Activated T-helper 1 cell treated with anti-CD3 and anti-CD28 coated beads, Interleukin-12 subunit alpha, Interleukin-12 subunit beta, Interleukin-2, Interleukin-4 antibody, amounts not matched to agents 30 ng/mL and 10 ng/mL and 1 ng/mL, durations not matched to agents 14 hours and 24 hours and 36 hours (primary cell): Measurements from ENCODE around the gene KIAA0825. TPM values are rescaled to one million over a fixed set of nuclear protein-coding genes. Genes with fewer than 3 reads are reported as not detected.

Source experiments
- DNase-seq: peaks from one replicate; pipeline ENCODE4 v3.0.0; 2021; ENCODE audit warnings: low spot score
- H3K27ac Mint-ChIP-seq: one replicate; pipeline ENCODE4 v1.8.0; 2021; ENCODE audit warnings: mild to moderate bottlenecking, mixed read lengths
- H3K27me3 Mint-ChIP-seq: one replicate; pipeline ENCODE4 v1.8.0; 2022; ENCODE audit warnings: mild to moderate bottlenecking, moderate library complexity, mixed read lengths; ENCODE audit not compliant: insufficient read depth
- H3K36me3 Mint-ChIP-seq: one replicate; pipeline ENCODE4 v1.8.0; 2021; ENCODE audit warnings: low read depth, mixed read lengths
- H3K4me1 Mint-ChIP-seq: one replicate; pipeline ENCODE4 v1.8.0; 2021; ENCODE audit warnings: low read depth, mixed read lengths
- H3K4me3 Mint-ChIP-seq: one replicate; pipeline ENCODE4 v1.8.0; 2021; ENCODE audit warnings: mild to moderate bottlenecking, moderate library complexity, mixed read lengths
- H3K9me3 Mint-ChIP-seq: one replicate; pipeline ENCODE4 v1.8.0; 2021; ENCODE audit warnings: mixed read lengths
- intact Hi-C: fragments of 100-400 bp; cut with micrococcal nuclease; formaldehyde crosslinking; loops from one replicate; pipeline ENCODE4 v1.15.1; 2024
- total RNA-seq: library from RNA; stranded (reverse); gene quantifications from 2 replicates; pipeline ENCODE4 v1.2.3, GENCODE V29; 2022

KIAA0825 gene
- total RNA-seq, 1 donor from 2014 or later: 0.36 TPM

GRCh38 chr5:94517490-94518488 lies 100.6 kb downstream of the KIAA0825 start:
- Mint-ChIP-seq H3K27me3 (no peaks in the 10 kb centered on the region), H3K9me3 (no peaks in the 10 kb centered on the region), H3K27ac (no peak overlapping the region), H3K4me1 (no peaks in the 10 kb centered on the region), H3K4me3 (no peak overlapping the region), H3K36me3 (no peaks in the 10 kb centered on the region)
- no peak for DNase-seq
- intact Hi-C loops: no loop called here

GRCh38 chr5:94516148-94516547 lies 102.3 kb downstream of the KIAA0825 start:
- Mint-ChIP-seq H3K27me3 (no peaks in the 10 kb centered on the region), H3K9me3 (no peaks in the 10 kb centered on the region), H3K36me3 (no peaks in the 10 kb centered on the region), H3K4me1 (no peaks in the 10 kb centered on the region), H3K4me3 (no peak overlapping the region), H3K27ac (no peak overlapping the region)
- intact Hi-C loops: no loop called here
- no peak for DNase-seq

- no peak overlapping the region for H3K27ac Mint-ChIP-seq
- H3K36me3 Mint-ChIP-seq: no peaks in the 10 kb centered on the region
- no peak for DNase-seq
- no peaks in the 10 kb centered on the region for H3K4me1 Mint-ChIP-seq
- H3K4me3 Mint-ChIP-seq: no peak overlapping the region
- intact Hi-C loops: no loop called here
- H3K27me3 Mint-ChIP-seq: no peaks in the 10 kb centered on the region
- no peaks in the 10 kb centered on the region for H3K9me3 Mint-ChIP-seq
Observed at GRCh38 chr5:94508461-94509148, 109.8 kb downstream of the KIAA0825 start.

GRCh38 chr5:94505327-94506068 lies 112.9 kb downstream of the KIAA0825 start:
- intact Hi-C loops: no loop called here
- Mint-ChIP-seq H3K4me3 (no peak overlapping the region), H3K36me3 (no peaks in the 10 kb centered on the region), H3K4me1 (no peaks in the 10 kb centered on the region), H3K9me3 (no peaks in the 10 kb centered on the region), H3K27ac (no peak overlapping the region), H3K27me3 (peaks cover 1% of the 10 kb centered on the region)
- DNase-seq: no peak

- no peak overlapping the region for H3K4me3 Mint-ChIP-seq
- H3K36me3 Mint-ChIP-seq: no peaks in the 10 kb centered on the region
- H3K27me3 Mint-ChIP-seq: peaks cover 1% of the 10 kb centered on the region
- no peak overlapping the region for H3K27ac Mint-ChIP-seq
- no peaks in the 10 kb centered on the region for H3K9me3 Mint-ChIP-seq
- DNase-seq: no peak
- H3K4me1 Mint-ChIP-seq: no peaks in the 10 kb centered on the region
- intact Hi-C loops: no loop called here
Observed at GRCh38 chr5:94503677-94504076, 114.7 kb downstream of the KIAA0825 start.

- DNase-seq: no peak
- intact Hi-C loops: no loop called here
- Mint-ChIP-seq H3K4me1 (no peaks in the 10 kb centered on the region), H3K27ac (no peak overlapping the region), H3K36me3 (no peaks in the 10 kb centered on the region), H3K4me3 (no peak overlapping the region), H3K27me3 (peaks cover 1% of the 10 kb centered on the region), H3K9me3 (no peaks in the 10 kb centered on the region)
Observed at GRCh38 chr5:94501365-94501764, 117.0 kb downstream of the KIAA0825 start.

- DNase-seq: no peak
- Mint-ChIP-seq H3K27me3 (peaks cover 1% of the 10 kb centered on the region), H3K4me1 (no peaks in the 10 kb centered on the region), H3K36me3 (no peaks in the 10 kb centered on the region), H3K27ac (no peak overlapping the region), H3K4me3 (no peak overlapping the region), H3K9me3 (no peaks in the 10 kb centered on the region)
- intact Hi-C loops: no loop called here
Observed at GRCh38 chr5:94499806-94500205, 118.6 kb downstream of the KIAA0825 start.

GRCh38 chr5:94498199-94498598 lies 120.2 kb downstream of the KIAA0825 start:
- Mint-ChIP-seq H3K9me3 (no peaks in the 10 kb centered on the region), H3K27ac (no peak overlapping the region), H3K4me3 (no peak overlapping the region), H3K27me3 (peaks cover 1% of the 10 kb centered on the region), H3K4me1 (no peaks in the 10 kb centered on the region), H3K36me3 (no peaks in the 10 kb centered on the region)
- no peak for DNase-seq
- intact Hi-C loops: no loop called here

GRCh38 chr5:94485067-94485466 lies 133.3 kb downstream of the KIAA0825 start:
- Mint-ChIP-seq H3K27ac (no peak overlapping the region), H3K36me3 (no peaks in the 10 kb centered on the region), H3K9me3 (no peaks in the 10 kb centered on the region), H3K4me3 (no peak overlapping the region), H3K27me3 (peaks cover 7% of the 10 kb centered on the region), H3K4me1 (no peaks in the 10 kb centered on the region)
- intact Hi-C loops: no loop called here
- DNase-seq: no peak

GRCh38 chr5:94481059-94481458 lies 137.3 kb downstream of the KIAA0825 start:
- intact Hi-C loops: no loop called here
- no peaks in the 10 kb centered on the region for H3K36me3 Mint-ChIP-seq
- H3K27ac Mint-ChIP-seq: no peak overlapping the region
- H3K4me3 Mint-ChIP-seq: no peak overlapping the region
- H3K27me3 Mint-ChIP-seq: peaks cover 11% of the 10 kb centered on the region
- no peaks in the 10 kb centered on the region for H3K9me3 Mint-ChIP-seq
- no peaks in the 10 kb centered on the region for H3K4me1 Mint-ChIP-seq
- DNase-seq: no peak

GRCh38 chr5:94480486-94480885 lies 137.9 kb downstream of the KIAA0825 start:
- peaks cover 11% of the 10 kb centered on the region for H3K27me3 Mint-ChIP-seq
- no peak overlapping the region for H3K4me3 Mint-ChIP-seq
- no peaks in the 10 kb centered on the region for H3K4me1 Mint-ChIP-seq
- H3K27ac Mint-ChIP-seq: no peak overlapping the region
- no peak for DNase-seq
- no peaks in the 10 kb centered on the region for H3K9me3 Mint-ChIP-seq
- H3K36me3 Mint-ChIP-seq: no peaks in the 10 kb centered on the region
- intact Hi-C loops: no loop called here

GRCh38 chr5:94473936-94474335 lies 144.5 kb downstream of the KIAA0825 start:
- H3K27ac Mint-ChIP-seq: no peak overlapping the region
- H3K4me1 Mint-ChIP-seq: no peaks in the 10 kb centered on the region
- H3K9me3 Mint-ChIP-seq: no peaks in the 10 kb centered on the region
- DNase-seq: no peak
- no peaks in the 10 kb centered on the region for H3K27me3 Mint-ChIP-seq
- H3K4me3 Mint-ChIP-seq: no peak overlapping the region
- H3K36me3 Mint-ChIP-seq: no peaks in the 10 kb centered on the region
- intact Hi-C loops: no loop called here

- Mint-ChIP-seq H3K36me3 (no peaks in the 10 kb centered on the region), H3K4me3 (no peak overlapping the region), H3K27me3 (no peaks in the 10 kb centered on the region), H3K4me1 (no peaks in the 10 kb centered on the region), H3K27ac (no peak overlapping the region), H3K9me3 (no peaks in the 10 kb centered on the region)
- DNase-seq: no peak
- intact Hi-C loops: no loop called here
Observed at GRCh38 chr5:94471521-94471920, 146.9 kb downstream of the KIAA0825 start.
